Measurements from ENCODE around the gene RPS6KA3.
"Not testable (repeated sequence)": the region's sequence is repeated elsewhere in the genome, so short reads cannot be mapped to it uniquely, and the experiment has no call there.

The RPS6KA3 gene

GRCh38 chrX:20217906-20218305, 48.8 kb downstream of the RPS6KA3 start:
- no peak for DNase-seq

- no peak for DNase-seq
Measured at GRCh38 chrX:20217271-20217670, 49.4 kb downstream of the RPS6KA3 start.

DNA sequence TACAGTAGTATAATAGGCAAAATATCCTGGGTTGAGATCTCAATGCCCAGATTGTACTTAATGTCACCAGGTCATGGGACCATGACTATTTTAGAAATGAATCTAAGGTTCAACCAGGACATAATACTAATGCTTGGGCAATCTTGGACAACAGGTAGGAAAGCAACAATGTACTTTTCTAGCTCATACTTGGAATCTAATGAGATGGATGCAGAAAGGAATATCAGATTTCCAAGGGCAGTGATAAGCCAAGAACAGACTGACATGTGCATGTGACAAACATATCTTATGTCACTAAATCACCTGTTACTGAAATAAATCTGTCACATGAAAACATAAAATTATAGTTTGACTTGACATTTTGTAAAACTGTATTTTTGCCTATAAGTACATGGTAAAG, 51.1 kb downstream of the RPS6KA3 start:
- no peak for DNase-seq

GRCh38 chrX:20212486-20213089, 54.1 kb downstream of the RPS6KA3 start:
- DNase-seq = no peak

DNA sequence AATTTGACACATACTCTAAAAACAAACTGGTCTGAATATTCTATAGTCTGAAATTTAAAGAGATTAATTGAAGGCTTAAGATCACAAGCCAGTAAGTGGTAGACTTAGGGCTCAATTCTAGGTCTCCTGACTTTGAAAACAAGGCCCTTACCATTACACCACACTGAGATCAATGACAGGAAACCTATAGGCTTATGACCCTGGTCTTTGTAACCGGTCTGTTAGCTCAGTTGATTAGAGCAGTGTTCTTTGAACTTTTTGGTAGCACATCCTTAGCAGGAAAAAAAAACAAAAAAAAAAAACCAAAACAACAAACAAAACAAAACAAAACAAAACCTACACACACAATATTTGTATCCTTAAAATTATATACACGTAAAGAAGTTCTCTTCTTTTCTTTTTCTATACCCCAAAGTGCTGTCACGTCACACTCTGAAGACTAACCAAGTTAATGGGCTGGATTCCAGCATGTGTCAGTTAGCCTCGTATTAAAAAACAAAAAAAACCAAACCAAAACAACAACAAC, 55.4 kb downstream of the RPS6KA3 start:
- DNase-seq = no peak

DNA sequence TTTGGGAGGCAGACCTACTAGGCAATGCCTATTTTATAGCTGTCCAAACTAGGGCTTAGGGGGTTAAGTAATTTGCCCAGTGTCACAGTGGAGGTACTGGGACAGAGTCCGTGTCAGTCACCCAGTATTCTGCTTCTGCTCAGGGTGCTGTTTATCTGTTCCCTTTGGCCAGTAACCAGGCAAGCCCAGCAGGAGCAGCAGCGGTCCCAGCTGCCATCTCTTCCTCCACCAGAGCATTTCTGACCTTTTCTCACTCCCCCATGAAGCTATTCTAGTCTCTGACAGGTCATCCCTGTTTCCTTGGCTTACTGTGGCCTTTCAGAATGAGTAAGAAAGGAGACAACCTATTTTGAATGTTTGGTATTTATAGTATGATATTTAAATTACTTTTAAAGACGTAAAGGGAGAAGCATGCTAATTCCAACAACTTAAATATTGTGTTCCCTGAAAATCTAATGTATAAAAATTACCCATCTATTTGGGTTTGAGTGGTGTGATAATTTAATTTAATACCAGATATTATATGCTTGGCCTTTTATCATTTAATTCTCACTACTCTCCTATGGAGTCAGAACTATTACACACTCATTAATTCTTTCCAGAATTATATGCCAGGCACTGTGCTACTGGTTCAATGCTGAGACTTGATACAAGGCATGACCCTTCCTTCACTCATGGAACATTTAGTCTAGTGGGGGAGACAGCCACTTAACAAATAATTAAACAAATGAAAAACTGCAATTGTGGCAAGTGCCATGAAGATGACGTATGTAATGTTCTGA, 60.6 kb downstream of the RPS6KA3 start:
- DNase-seq = no peak

- DNase-seq = no peak
Measured at GRCh38 chrX:20204351-20204750, 62.4 kb downstream of the RPS6KA3 start.

DNA sequence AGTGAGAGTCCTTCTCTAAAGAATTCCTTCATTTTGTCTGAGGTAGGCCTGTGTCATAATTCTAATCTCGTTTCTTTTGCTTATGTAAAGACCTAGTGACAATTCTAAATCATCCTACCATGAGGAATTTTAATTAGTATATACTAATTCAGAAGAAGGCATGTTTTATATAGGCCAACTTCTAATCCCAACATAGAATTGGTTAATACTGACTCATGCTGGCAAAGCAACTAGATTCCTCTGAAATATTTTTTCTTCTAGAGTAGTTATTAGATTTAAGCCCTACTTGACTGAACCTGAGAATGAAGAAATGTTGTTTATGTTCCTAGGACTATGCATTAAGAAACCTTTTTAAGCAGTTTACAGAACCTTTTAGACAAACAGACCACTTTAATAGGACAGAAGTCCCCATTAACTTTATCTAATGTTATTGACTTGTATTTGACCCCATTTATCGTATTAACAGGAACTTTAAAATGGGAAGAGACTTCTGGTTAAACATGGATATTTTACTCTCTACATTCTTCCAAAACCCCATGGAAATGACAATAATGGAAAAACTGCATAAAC, 69.0 kb downstream of the RPS6KA3 start:
- no peak for DNase-seq

- DNase-seq = no peak
Measured at GRCh38 chrX:20189171-20189570, 77.5 kb downstream of the RPS6KA3 start.

- DNase-seq = no peak
Measured at GRCh38 chrX:20181598-20182329, 84.9 kb downstream of the RPS6KA3 start.

GRCh38 chrX:20177093-20177492, 89.6 kb downstream of the RPS6KA3 start:
- DNase-seq = no peak

DNA sequence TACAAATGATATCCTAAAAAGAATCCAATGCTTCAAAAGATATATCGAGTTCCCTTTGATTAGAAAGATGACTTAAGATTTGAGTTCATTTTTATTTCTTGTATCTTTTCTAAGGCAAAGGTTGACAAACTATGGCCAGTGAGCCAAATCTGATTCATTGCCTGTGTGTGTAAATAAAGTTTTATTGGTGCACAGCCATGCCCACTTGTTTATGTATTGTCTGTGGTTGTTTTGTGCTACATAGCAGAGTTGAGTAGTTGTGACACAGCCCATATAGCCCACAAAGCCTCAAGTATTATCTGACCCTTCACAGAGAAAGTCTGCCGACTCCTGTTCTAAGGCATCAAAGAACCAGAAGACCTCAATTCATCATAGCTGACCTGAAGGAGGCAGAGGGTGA, 92.9 kb downstream of the RPS6KA3 start:
- DNase-seq = no peak

- DNase-seq = no peak
Measured at GRCh38 chrX:20173313-20173712, 93.4 kb downstream of the RPS6KA3 start.

DNA sequence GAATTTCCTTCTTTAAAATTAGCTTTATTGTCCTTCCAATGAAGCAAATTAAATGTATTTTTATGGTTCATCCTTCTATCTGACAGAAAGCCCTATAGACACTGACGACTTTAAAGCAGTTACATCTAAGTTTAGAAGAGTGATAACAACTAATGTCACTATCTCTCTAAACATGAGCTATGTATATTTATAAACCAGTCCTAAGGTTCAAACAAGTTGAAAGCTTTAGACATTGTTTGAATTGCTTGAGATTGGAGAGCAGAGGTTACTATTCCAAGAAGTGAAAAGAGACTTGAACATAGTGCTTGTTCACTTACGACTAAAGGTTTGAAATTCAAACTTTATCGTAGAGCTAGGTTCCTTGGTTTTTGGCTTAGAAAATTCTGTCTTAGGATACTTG, 94.8 kb downstream of the RPS6KA3 start:
- no peak for DNase-seq

- DNase-seq = not testable (repeated sequence)
Measured at GRCh38 chrX:20162516-20162915, 104.2 kb downstream of the RPS6KA3 start.

GRCh38 chrX:20159797-20160385, 106.8 kb downstream of the RPS6KA3 start:
- DNase-seq = no peak

DNA sequence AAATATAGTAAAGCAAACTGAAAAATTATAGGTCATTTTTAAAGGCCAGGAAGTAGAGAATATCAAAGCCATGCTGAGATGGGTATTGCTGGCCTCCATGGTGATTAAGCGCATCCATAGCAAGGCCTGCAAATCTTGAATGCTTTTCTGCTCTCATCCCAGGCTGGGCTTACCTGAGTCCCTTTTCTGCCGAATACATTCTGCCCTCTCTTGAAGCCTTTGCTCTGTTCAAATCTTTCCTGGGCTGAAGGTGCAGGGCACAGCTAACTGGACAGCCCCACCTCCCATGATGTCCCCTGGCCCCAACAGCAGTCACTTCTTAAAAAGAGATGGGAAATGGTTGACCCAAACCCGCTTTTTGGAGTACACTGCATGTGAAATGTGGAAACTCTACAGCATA, 115.0 kb downstream of the RPS6KA3 start:
- DNase-seq = no peak

DNA sequence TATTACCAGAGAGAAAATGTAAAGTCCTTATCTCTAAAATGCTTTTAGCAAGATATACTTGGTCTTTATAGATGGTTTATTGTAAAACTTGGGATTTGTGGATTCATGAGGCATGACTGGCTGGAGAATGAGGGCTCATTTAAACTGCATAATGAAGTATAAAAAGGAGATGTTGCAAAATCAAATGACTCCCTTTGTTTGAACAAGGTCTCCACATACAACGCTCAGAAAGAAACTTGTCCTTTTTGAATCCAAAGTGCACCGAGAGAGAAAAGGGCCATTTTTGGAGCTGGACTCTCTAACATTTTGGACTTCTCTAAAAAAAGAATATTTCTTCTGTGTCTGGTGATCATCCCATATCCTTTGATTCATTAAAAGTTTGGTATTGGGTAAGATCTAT, 117.4 kb downstream of the RPS6KA3 start:
- no peak for DNase-seq

GRCh38 chrX:20147561-20147960, 119.1 kb downstream of the RPS6KA3 start:
- DNase-seq = no peak

GRCh38 chrX:20144491-20144890, 122.2 kb downstream of the RPS6KA3 start:
- DNase-seq = no peak

- DNase-seq = no peak
Measured at GRCh38 chrX:20143561-20143960, 123.1 kb downstream of the RPS6KA3 start.

DNA sequence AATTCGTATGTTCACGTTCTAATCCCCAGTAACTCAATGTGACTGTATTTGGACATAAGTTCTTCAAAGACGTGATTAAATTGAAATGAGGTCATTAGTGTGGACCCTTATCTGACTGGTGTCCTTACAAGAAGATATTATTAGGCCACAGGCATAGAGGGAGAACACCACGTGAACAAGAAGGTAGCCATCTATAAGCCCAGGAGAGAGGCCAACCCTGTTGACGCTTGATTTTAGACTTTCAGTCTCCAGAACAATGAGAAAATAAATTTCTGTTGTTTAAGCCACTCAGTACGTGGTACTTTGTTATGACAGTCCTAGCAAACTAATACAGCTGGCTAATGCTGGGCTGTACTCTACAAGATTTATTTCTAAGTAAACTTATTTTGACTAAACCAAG, 123.6 kb downstream of the RPS6KA3 start:
- no peak for DNase-seq

Measured in activated naive CD4-positive, alpha-beta T cell treated with anti-CD3 and anti-CD28 coated beads, Interleukin-2, amount 50 U/mL, for 16 hours (primary cell).